GM10248 (cell line): ENCODE measurements around the gene GSG1L.

Experiments
- CTCF ChIA-PET: fragments of 300-600 bp; sonication (Branson Sonifier 250); formaldehyde crosslinking; extraction: SDS; loops from one replicate; lab custom pipeline; 2021; ENCODE audit warnings: antibody characterized with exemption; lab: Yijun Ruan, JAX
- POLR2A ChIA-PET: fragments of 350-650 bp; sonication (Branson Sonifier 250); formaldehyde crosslinking; extraction: SDS; loops from one replicate; lab custom pipeline; 2020; ENCODE audit warnings: antibody characterized with exemption; lab: Yijun Ruan, JAX
- DNase-seq: peaks from one replicate; pipeline ENCODE4 v3.0.0; 2012; ENCODE audit errors: extremely low spot score
- CTCF ChIP-seq: IDR thresholded peaks from 2 replicates; pipeline ENCODE4 v1.5.1; 2012; ENCODE audit warnings: mild to moderate bottlenecking, low read depth; ENCODE audit errors: extremely low read depth, missing control alignments, control extremely low read depth

GSG1L gene

DNA sequence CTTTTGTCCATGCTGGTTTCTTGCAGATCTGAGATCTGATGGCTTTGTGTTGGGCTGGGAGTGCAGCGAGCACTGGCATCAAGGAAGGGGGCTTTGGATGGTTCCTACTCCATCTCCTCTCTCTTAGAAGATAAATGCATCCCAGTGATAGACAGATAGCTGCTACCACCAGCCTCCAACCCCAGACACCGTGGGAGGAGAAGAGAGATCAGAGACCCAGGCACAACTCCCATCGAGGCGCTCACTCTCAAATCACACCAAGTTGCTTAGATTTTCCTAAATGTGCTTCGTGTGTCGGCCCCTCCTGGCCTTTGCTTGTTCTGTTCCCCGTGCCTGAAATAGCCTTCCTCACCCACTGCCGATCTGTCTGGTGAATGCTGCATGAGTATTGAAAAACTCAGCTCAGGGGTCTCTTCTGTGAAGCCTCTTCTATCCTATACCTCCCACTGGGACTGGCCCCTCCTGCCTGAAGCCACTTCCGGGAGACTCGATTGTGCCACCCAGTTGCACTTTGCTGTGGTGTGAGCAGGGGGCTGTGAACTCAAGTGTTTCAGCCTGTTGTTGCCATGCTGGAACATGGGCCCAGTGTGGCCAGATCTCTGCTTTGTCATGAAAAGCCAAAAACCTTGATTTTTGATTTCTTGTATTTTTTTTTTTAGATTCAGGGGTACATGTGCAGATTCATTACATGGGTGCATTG, 242.7 kb downstream of the GSG1L start:
- no peak for TF ChIP-seq CTCF
- ChIA-PET CTCF (no interaction called here), POLR2A (no interaction called here)
- no peak for DNase-seq

DNA sequence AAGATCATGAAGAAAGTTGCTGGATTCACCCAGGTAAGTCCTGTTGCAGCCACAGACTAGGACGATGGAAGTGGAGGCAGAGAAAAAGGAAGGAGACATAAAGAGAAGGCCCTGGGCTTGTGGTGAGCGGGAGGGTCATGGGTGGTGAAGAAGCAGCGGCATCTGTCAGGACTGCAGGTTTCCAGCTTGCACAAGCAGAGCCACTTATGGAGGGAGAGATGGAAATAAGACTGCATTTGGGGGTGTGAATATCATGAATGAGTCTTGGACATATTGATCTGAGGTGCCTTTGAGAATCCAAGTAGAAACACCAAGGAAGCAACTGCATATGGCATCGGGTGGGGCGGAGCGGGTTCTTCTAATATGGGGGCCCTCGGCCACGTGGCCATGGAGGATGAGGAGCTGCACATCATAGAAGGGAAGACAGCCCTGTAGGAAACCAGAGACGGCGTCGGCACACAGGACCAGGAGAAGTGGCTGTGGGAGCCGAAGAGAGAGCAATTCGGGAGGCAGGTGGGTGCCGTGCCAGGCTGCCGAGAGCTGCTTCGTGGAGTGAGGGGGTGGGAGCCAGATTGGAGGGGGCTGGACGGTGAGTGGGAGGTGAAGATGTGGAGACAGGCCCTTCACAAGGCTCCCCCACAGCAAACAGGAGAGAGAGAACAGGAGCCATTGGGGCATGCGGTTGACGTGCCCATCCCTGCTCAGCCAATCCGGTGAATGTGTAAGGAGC, 243.5 kb downstream of the GSG1L start:
- POLR2A ChIA-PET: no interaction called here
- no peak for TF ChIP-seq CTCF
- CTCF ChIA-PET: no interaction called here
- no peak for DNase-seq

DNA sequence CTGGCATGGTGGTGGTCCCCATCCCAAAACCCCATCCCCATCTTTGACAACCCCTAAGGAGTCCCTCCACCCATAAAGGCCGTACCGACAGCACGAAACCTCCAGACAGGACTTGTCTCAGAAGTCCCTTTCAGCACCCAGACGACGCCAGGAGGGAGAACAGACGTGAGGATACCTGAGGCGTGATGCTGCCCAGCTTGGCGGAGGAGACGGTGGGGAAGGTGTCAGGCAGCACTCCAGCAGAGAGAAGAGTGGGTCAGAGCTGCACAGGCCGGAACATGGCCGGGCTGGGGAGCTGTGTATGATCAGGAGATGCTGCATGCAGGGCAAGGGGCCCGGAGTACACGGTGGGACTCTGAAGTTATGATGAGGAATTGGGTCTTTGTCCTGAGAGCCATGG, 244.2 kb downstream of the GSG1L start:
- POLR2A ChIA-PET: no interaction called here
- CTCF ChIA-PET: no interaction called here
- DNase-seq: no peak
- TF ChIP-seq CTCF: no peak

DNA sequence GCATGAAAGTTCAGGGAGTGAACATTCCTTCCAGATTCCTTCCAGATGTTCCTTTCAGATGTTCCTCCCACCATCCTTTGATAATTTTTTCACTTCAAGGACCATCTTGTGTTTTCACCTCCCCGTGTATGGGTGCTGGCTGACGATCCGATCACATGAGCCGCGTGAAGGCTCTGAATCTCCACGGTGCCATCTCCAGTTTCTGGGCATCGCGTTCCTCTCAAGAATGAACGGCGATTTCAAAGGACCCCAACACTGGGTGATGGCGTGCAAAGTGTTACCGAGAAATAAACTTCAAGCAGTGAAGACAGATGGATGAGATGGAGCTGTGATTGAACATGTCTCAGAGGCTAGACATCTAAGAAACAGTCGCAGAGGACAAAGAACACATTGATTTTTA, 245.3 kb downstream of the GSG1L start:
- no peak for TF ChIP-seq CTCF
- POLR2A ChIA-PET: no interaction called here
- DNase-seq: no peak
- CTCF ChIA-PET: no interaction called here

- POLR2A ChIA-PET: no interaction called here
Observed at GRCh38 chr16:27817038-27817437, 246.5 kb downstream of the GSG1L start.

GRCh38 chr16:27816561-27816960, 247.0 kb downstream of the GSG1L start:
- POLR2A ChIA-PET: no interaction called here
- CTCF ChIA-PET: no interaction called here
- no peak for DNase-seq
- no peak for TF ChIP-seq CTCF

More at GRCh38 chr16:27817038-27817437, 246.5 kb downstream of the GSG1L start:
- no peak for DNase-seq
- CTCF ChIA-PET: no interaction called here
- no peak for TF ChIP-seq CTCF

GRCh38 chr16:27813591-27813990, 249.9 kb downstream of the GSG1L start:
- TF ChIP-seq CTCF: no peak
- CTCF ChIA-PET: no interaction called here
- no peak for DNase-seq
- POLR2A ChIA-PET: no interaction called here
